SU-DHL-6 (cell line): ENCODE data around the gene THAP3.

ENCODE experiments used
- CTCF ChIP-seq: fragments of 200-600 bp; sonication (generic); IDR thresholded peaks from one replicate; pipeline ENCODE4 v1.5.1; 2017; ENCODE audit warnings: antibody characterized with exemption, mild to moderate bottlenecking, low read length, moderate library complexity; ENCODE audit not compliant: insufficient read depth, poor library complexity, severe bottlenecking
- EZH2phosphoT487 ChIP-seq: fragments of 200-600 bp; sonication (generic), shearing (Covaris generic); conservative IDR thresholded peaks from 2 replicates; pipeline ENCODE4 v1.6.1; 2018; ENCODE audit warnings: mild to moderate bottlenecking, antibody characterized with exemption, low read length, moderate library complexity, mixed read lengths

DNA sequence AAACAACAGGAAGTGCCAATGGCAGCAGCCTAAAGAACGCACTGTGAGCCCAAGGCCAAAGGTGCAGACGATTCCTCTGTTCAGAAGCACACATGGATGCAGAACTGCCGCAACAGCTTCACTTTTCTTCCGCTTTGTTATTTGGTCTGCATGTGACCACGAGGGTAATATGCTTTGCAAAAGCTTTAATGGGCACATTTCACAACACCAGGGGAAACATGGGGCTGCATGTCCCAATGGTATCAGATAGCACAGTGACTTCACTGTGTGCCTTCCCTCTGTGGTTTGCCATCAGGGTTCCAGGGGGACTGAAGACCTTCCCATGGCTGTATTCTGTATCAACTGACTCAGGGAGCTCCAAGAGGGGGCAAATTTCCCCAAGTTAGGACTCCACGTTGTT, 28.3 kb downstream of the THAP3 start:
- TF ChIP-seq CTCF (no peak), EZH2phosphoT487 (no peak)
